ENCODE measurements around the gene TBPL2.
"Not testable (repeated sequence)": the region's sequence is repeated elsewhere in the genome, so short reads cannot be mapped to it uniquely, and the experiment has no call there.

- TF ChIP-seq CTCF (conservative IDR thresholded peaks at IDR 0.05; ENCODE audit: low read depth, low read length); EZH2 (IDR thresholded peaks at IDR 0.05; ENCODE audit: borderline replicate concordance, low read depth, low read length, poor library complexity, severe bottlenecking): not testable (repeated sequence)
Observed at GRCh38 chr14:55383056-55383466, 57.4 kb downstream of the TBPL2 start.

Measured in A673 (cell line).